GM06990 (cell line): ENCODE measurements around the gene EMILIN1.

ENCODE experiments used
- DNase-seq: peaks from one replicate; pipeline ENCODE4 v3.0.0-alpha.2; 2011; ENCODE audit not compliant: insufficient read length; ENCODE audit errors: extremely low read depth
- H3K27me3 ChIP-seq: replicated peaks from 2 replicates; pipeline ENCODE4 v1.6.0; 2011; ENCODE audit warnings: low read length; ENCODE audit not compliant: control insufficient read depth, insufficient read depth
- H3K36me3 ChIP-seq: 2 replicates; pipeline ENCODE4 v1.5.1; 2011; ENCODE audit warnings: low read length; ENCODE audit not compliant: control insufficient read depth, insufficient read depth
- H3K4me3 ChIP-seq: replicated peaks from 2 replicates; pipeline ENCODE4 v1.5.1; 2011; ENCODE audit warnings: low read depth, mild to moderate bottlenecking, control low read depth, low read length
- TF ChIP-seq, protein P1 (sequence below): IDR thresholded peaks from 2 replicates; pipeline ENCODE4 v1.5.1; 2011; ENCODE audit warnings: low read length, control low read depth, mild to moderate bottlenecking, inconsistent platforms; ENCODE audit not compliant: insufficient read depth, poor library complexity, severe bottlenecking

The EMILIN1 gene

GRCh38 chr2:27087823-27088410 is 9.5 kb downstream of the EMILIN1 start:
- TF ChIP-seq, protein P1, sequence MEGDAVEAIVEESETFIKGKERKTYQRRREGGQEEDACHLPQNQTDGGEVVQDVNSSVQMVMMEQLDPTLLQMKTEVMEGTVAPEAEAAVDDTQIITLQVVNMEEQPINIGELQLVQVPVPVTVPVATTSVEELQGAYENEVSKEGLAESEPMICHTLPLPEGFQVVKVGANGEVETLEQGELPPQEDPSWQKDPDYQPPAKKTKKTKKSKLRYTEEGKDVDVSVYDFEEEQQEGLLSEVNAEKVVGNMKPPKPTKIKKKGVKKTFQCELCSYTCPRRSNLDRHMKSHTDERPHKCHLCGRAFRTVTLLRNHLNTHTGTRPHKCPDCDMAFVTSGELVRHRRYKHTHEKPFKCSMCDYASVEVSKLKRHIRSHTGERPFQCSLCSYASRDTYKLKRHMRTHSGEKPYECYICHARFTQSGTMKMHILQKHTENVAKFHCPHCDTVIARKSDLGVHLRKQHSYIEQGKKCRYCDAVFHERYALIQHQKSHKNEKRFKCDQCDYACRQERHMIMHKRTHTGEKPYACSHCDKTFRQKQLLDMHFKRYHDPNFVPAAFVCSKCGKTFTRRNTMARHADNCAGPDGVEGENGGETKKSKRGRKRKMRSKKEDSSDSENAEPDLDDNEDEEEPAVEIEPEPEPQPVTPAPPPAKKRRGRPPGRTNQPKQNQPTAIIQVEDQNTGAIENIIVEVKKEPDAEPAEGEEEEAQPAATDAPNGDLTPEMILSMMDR: no peak
- Histone ChIP-seq H3K27me3 (no peaks in the 10 kb centered on the region), H3K36me3 (no peaks in the 10 kb centered on the region), H3K4me3 (no peak overlapping the region)
- no peak for DNase-seq

- no peak for DNase-seq
- H3K4me3 ChIP-seq: no peak overlapping the region
- H3K27me3 ChIP-seq: no peaks in the 10 kb centered on the region
- no peaks in the 10 kb centered on the region for H3K36me3 ChIP-seq
- TF ChIP-seq, protein P1: no peak
These were observed 10.2 kb downstream of the EMILIN1 start for GRCh38 chr2:27088634-27089033.

DNA sequence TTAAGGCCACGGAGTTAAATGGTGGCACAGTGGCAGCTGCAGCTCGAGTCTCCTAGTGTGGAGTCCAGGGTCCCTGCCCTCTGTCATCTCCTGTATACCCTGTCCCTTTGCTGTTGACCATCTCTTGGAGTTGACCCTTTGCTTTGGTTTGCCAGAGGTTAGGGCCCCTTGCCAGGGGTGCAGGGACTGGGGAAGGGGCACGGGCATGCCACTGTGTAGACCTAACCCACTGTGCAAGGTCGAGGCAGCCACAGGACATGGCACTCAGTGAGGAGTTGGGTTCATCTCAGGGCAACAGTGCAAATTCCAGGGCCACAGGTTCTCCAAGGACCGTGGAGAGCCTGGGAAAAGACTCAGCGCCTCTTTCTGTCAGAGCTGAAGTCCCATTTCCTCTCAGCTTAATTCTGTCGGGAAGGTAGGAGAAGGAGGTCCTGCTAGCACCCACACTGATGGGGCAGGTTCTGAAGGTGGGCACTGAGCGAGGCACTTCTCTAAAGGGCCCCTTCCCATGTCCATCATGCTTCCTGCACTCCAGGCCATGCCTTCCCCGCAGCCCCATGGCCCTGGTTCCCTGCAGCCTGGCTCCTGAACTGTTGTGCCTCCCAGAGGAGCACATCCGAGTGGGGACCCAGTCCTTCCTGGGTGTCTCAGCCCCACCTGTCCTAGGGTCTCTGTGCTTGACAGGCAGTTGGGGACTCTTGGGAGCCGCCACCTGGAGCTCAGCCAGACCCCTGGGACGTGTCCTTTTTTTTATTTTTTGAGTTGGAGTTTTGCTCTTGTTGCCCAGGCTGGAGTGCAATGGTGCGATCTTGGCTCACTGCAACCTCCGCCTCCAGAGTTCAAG is 10.9 kb downstream of the EMILIN1 start:
- H3K4me3 ChIP-seq: no peak overlapping the region
- no peak for DNase-seq
- H3K27me3 ChIP-seq: no peaks in the 10 kb centered on the region
- H3K36me3 ChIP-seq: no peaks in the 10 kb centered on the region
- TF ChIP-seq, protein P1: no peak

DNA sequence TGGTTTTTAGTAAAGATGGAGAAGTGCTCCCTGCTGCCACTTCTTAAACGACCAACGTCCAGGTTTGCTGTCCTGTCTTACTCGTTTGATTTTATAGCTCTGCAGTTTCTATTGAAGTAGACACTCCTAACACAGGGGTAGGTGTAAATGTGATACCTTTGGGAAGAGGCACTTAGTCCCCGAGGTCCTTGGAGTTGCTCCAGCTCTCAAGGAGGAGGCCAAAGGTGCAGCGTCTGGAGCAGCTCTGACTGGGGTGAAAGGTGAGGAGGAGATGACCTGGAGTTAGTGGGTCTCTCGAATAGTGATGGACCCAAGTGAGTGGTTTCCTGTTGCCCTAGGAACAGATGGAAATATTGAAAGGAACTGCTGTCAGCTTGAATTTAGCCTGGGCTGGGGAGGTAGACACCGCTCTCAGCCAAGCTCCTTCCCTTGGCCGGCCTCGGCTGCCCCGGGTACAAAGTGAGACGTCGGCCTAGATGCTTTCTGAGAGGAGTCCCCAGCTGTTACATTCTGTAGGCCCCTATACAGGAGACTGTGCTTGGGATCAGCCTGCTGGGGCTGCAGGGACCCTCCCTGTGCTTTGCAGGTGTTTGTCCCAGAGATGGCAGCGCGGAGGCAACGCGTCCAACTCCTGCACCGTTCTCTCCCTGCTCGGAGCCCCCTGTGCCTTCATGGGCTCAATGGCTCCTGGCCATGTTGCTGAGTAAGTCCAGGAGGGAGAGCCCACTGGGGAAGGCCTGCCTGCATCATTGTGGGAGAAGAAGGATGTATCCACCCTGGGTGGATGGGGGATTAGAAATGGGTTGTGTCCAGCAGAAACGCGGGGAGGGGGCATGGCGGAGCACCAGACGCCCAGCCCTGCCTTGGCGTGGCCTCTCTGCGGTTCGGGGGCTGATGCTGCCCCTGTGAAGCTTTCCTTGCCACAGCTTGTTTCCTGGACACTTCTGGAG is 13.6 kb downstream of the EMILIN1 start:
- TF ChIP-seq, protein P1: no peak
- H3K36me3 ChIP-seq: no peaks in the 10 kb centered on the region
- H3K27me3 ChIP-seq: no peaks in the 10 kb centered on the region
- no peak overlapping the region for H3K4me3 ChIP-seq
- DNase-seq: no peak

GRCh38 chr2:27092696-27093429 is 14.4 kb downstream of the EMILIN1 start:
- no peak for DNase-seq
- no peaks in the 10 kb centered on the region for H3K36me3 ChIP-seq
- H3K27me3 ChIP-seq: no peaks in the 10 kb centered on the region
- TF ChIP-seq, protein P1: no peak
- no peak overlapping the region for H3K4me3 ChIP-seq
